ENCODE measurements around the gene OR2Z1.
"Not testable (repeated sequence)": the region's sequence is repeated elsewhere in the genome, so short reads cannot be mapped to it uniquely, and the experiment has no call there.

OR2Z1 gene

DNA sequence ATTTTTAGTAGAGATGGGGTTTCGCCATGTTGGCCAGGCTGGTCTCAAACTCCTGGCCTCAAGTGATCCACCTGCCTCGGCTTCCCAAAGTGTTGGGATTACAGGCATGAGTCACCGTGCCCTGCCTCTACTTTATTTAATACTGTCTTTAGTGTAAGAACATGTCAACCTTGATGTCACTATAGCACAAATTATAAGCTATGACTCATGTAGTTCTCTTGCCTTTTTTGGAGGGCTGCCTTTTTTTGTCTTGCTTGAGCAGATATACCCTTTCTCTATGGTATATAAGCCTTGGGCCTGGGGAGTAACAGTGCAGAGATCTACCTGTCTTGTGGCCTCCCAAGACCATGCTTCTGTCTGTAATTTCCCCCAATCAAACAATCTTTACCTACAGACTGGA lies 16.1 kb upstream of the OR2Z1 start:
- H3K4me1 ChIP-seq (ENCODE audit: control insufficient read depth, insufficient read depth, low read length); H3K27ac ChIP-seq (ENCODE audit: low read depth, low read length); H3K4me3 ChIP-seq (ENCODE audit: low read depth, low read length); H3K9ac ChIP-seq (ENCODE audit: low read depth, low read length); H3K36me3 ChIP-seq (ENCODE audit: control insufficient read depth, insufficient read depth, low read length); H3K27me3 ChIP-seq (ENCODE audit: control insufficient read depth, insufficient read depth, low read length): not testable (repeated sequence)
- peaks cover 35% of the 10 kb centered on the region for H3K9me3 ChIP-seq (ENCODE audit: control insufficient read depth, insufficient read depth, low read length)

- no peak overlapping the region for H3K27ac ChIP-seq (ENCODE audit: low read depth, low read length)
- H3K4me1 ChIP-seq (ENCODE audit: control insufficient read depth, insufficient read depth, low read length) = no peaks in the 10 kb centered on the region
- H3K27me3 ChIP-seq (ENCODE audit: control insufficient read depth, insufficient read depth, low read length) = no peaks in the 10 kb centered on the region
- no peaks in the 10 kb centered on the region for H3K36me3 ChIP-seq (ENCODE audit: control insufficient read depth, insufficient read depth, low read length)
- no peak overlapping the region for H3K9ac ChIP-seq (ENCODE audit: low read depth, low read length)
- H3K9me3 ChIP-seq (ENCODE audit: control insufficient read depth, insufficient read depth, low read length) = peaks cover 32% of the 10 kb centered on the region
- no peak overlapping the region for H3K4me3 ChIP-seq (ENCODE audit: low read depth, low read length)
These were observed 15.7 kb upstream of the OR2Z1 start for GRCh38 chr19:8705742-8706141.

- H3K4me1 ChIP-seq (ENCODE audit: control insufficient read depth, insufficient read depth, low read length); H3K27me3 ChIP-seq (ENCODE audit: control insufficient read depth, insufficient read depth, low read length); H3K36me3 ChIP-seq (ENCODE audit: control insufficient read depth, insufficient read depth, low read length); H3K27ac ChIP-seq (ENCODE audit: low read depth, low read length); H3K4me3 ChIP-seq (ENCODE audit: low read depth, low read length); H3K9ac ChIP-seq (ENCODE audit: low read depth, low read length): not testable (repeated sequence)
- H3K9me3 ChIP-seq (ENCODE audit: control insufficient read depth, insufficient read depth, low read length) = peaks cover 48% of the 10 kb centered on the region
These were observed 11.1 kb upstream of the OR2Z1 start for GRCh38 chr19:8710337-8710736.

DNA sequence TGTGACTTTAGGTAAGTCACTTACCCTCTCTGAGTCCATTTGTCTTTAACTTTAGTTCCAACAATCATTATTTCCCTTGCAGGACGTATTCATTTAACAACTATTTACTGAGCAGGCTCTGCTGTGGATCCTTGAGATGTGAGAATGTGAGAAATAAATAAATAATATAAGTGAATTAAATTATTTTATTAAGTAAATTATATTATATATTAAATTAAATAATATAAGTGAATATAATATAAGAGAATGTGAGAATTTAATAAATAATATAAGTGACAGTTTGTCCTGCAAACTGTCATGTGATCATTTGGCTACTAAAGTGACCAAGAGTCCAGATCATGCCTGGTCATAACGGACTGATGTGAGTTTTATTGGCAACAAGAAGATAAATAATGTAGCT lies 598 bp downstream of the OR2Z1 start:
- Histone ChIP-seq H3K36me3 (ENCODE audit: control insufficient read depth, insufficient read depth, low read length) (no peaks in the 10 kb centered on the region), H3K9me3 (ENCODE audit: control insufficient read depth, insufficient read depth, low read length) (peaks cover 85% of the 10 kb centered on the region), H3K27ac (ENCODE audit: low read depth, low read length) (no peak overlapping the region), H3K27me3 (ENCODE audit: control insufficient read depth, insufficient read depth, low read length) (no peaks in the 10 kb centered on the region), H3K4me1 (ENCODE audit: control insufficient read depth, insufficient read depth, low read length) (no peaks in the 10 kb centered on the region), H3K4me3 (ENCODE audit: low read depth, low read length) (no peak overlapping the region), H3K9ac (ENCODE audit: low read depth, low read length) (no peak overlapping the region)

DNA sequence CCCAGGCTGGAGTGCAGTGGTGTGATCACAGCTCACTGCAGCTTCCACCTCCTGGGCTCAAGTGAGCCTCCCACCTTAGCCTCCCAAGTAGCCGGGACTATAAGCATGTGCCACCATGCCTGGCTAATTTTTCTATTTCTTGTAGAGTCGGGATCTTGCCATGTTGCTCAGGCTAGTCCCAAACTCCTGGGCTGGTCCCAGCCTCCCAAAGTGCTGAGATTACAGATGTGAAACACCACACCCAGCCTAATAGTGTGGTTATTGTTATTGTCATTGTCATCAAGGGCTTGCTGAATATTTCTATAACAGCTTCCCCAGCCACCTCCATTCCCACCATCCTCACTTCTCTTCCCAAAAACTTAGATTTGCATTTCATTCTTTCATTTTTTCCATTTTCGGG lies 2.8 kb downstream of the OR2Z1 start:
- Histone ChIP-seq H3K27ac (ENCODE audit: low read depth, low read length) (no peak overlapping the region), H3K4me3 (ENCODE audit: low read depth, low read length) (no peak overlapping the region), H3K9me3 (ENCODE audit: control insufficient read depth, insufficient read depth, low read length) (peaks cover 89% of the 10 kb centered on the region), H3K27me3 (ENCODE audit: control insufficient read depth, insufficient read depth, low read length) (no peaks in the 10 kb centered on the region), H3K9ac (ENCODE audit: low read depth, low read length) (no peak overlapping the region), H3K4me1 (ENCODE audit: control insufficient read depth, insufficient read depth, low read length) (no peaks in the 10 kb centered on the region), H3K36me3 (ENCODE audit: control insufficient read depth, insufficient read depth, low read length) (no peaks in the 10 kb centered on the region)

- H3K36me3 ChIP-seq (ENCODE audit: control insufficient read depth, insufficient read depth, low read length) = no peaks in the 10 kb centered on the region
- H3K4me3 ChIP-seq (ENCODE audit: low read depth, low read length) = no peak overlapping the region
- H3K27ac ChIP-seq (ENCODE audit: low read depth, low read length) = no peak overlapping the region
- H3K4me1 ChIP-seq (ENCODE audit: control insufficient read depth, insufficient read depth, low read length) = no peaks in the 10 kb centered on the region
- no peaks in the 10 kb centered on the region for H3K27me3 ChIP-seq (ENCODE audit: control insufficient read depth, insufficient read depth, low read length)
- H3K9ac ChIP-seq (ENCODE audit: low read depth, low read length) = no peak overlapping the region
- H3K9me3 ChIP-seq (ENCODE audit: control insufficient read depth, insufficient read depth, low read length) = peaks cover 81% of the 10 kb centered on the region
These were observed 10.2 kb downstream of the OR2Z1 start for GRCh38 chr19:8731428-8732169.

GRCh38 chr19:8738377-8738776 lies 16.9 kb downstream of the OR2Z1 start:
- Histone ChIP-seq H3K9me3 (ENCODE audit: control insufficient read depth, insufficient read depth, low read length) (peaks cover 38% of the 10 kb centered on the region), H3K36me3 (ENCODE audit: control insufficient read depth, insufficient read depth, low read length) (no peaks in the 10 kb centered on the region), H3K27me3 (ENCODE audit: control insufficient read depth, insufficient read depth, low read length) (no peaks in the 10 kb centered on the region), H3K4me3 (ENCODE audit: low read depth, low read length) (no peak overlapping the region), H3K9ac (ENCODE audit: low read depth, low read length) (no peak overlapping the region), H3K27ac (ENCODE audit: low read depth, low read length) (no peak overlapping the region), H3K4me1 (ENCODE audit: control insufficient read depth, insufficient read depth, low read length) (no peaks in the 10 kb centered on the region)

- H3K9ac ChIP-seq (ENCODE audit: low read depth, low read length); H3K4me3 ChIP-seq (ENCODE audit: low read depth, low read length); H3K4me1 ChIP-seq (ENCODE audit: control insufficient read depth, insufficient read depth, low read length); H3K36me3 ChIP-seq (ENCODE audit: control insufficient read depth, insufficient read depth, low read length); H3K27me3 ChIP-seq (ENCODE audit: control insufficient read depth, insufficient read depth, low read length); H3K27ac ChIP-seq (ENCODE audit: low read depth, low read length): not testable (repeated sequence)
- H3K9me3 ChIP-seq (ENCODE audit: control insufficient read depth, insufficient read depth, low read length) = peaks cover 30% of the 10 kb centered on the region
These were observed 18.0 kb downstream of the OR2Z1 start for GRCh38 chr19:8739291-8740065.

GRCh38 chr19:8767257-8767656 lies 45.8 kb downstream of the OR2Z1 start:
- H3K27ac ChIP-seq (ENCODE audit: low read depth, low read length); H3K9ac ChIP-seq (ENCODE audit: low read depth, low read length); H3K4me3 ChIP-seq (ENCODE audit: low read depth, low read length); H3K36me3 ChIP-seq (ENCODE audit: control insufficient read depth, insufficient read depth, low read length); H3K4me1 ChIP-seq (ENCODE audit: control insufficient read depth, insufficient read depth, low read length); H3K27me3 ChIP-seq (ENCODE audit: control insufficient read depth, insufficient read depth, low read length); H3K9me3 ChIP-seq (ENCODE audit: control insufficient read depth, insufficient read depth, low read length): not testable (repeated sequence)

GRCh38 chr19:8769265-8769664 lies 47.8 kb downstream of the OR2Z1 start:
- not testable (repeated sequence) for H3K9me3 ChIP-seq (ENCODE audit: control insufficient read depth, insufficient read depth, low read length); H3K27me3 ChIP-seq (ENCODE audit: control insufficient read depth, insufficient read depth, low read length); H3K9ac ChIP-seq (ENCODE audit: low read depth, low read length); H3K4me1 ChIP-seq (ENCODE audit: control insufficient read depth, insufficient read depth, low read length); H3K36me3 ChIP-seq (ENCODE audit: control insufficient read depth, insufficient read depth, low read length); H3K4me3 ChIP-seq (ENCODE audit: low read depth, low read length); H3K27ac ChIP-seq (ENCODE audit: low read depth, low read length)

GRCh38 chr19:8773587-8773986 lies 52.2 kb downstream of the OR2Z1 start:
- H3K27ac ChIP-seq (ENCODE audit: low read depth, low read length); H3K9me3 ChIP-seq (ENCODE audit: control insufficient read depth, insufficient read depth, low read length); H3K36me3 ChIP-seq (ENCODE audit: control insufficient read depth, insufficient read depth, low read length); H3K4me1 ChIP-seq (ENCODE audit: control insufficient read depth, insufficient read depth, low read length); H3K9ac ChIP-seq (ENCODE audit: low read depth, low read length); H3K27me3 ChIP-seq (ENCODE audit: control insufficient read depth, insufficient read depth, low read length); H3K4me3 ChIP-seq (ENCODE audit: low read depth, low read length): not testable (repeated sequence)

All from HUES48 (cell line).